Measurements from ENCODE around the gene TMBIM1. TPM values are rescaled to one million over a fixed set of nuclear protein-coding genes. Genes with fewer than 3 reads are reported as not detected.

TMBIM1 gene
- total RNA-seq (10 to 100 TPM; 59.9 to 81.0 TPM), polyA plus RNA-seq (ENCODE audit: insufficient read depth, low read depth, low replicate concordance) (77.6 TPM)
- long read RNA-seq, donor 1, transcript TMBIM1-201 (12 exons, 2,371 nt): major isoform, 25 of 26 reads
- long read RNA-seq, donor 1, partial matches to known transcripts: 0 of 26 reads
- long read RNA-seq, donor 1, other reads (novel, unspliced or antisense): 0 of 26 reads
- long read RNA-seq, donor 2, transcript TMBIM1-201 (12 exons, 2,371 nt): major isoform, 15 of 57 reads
- long read RNA-seq, donor 2, partial matches to known transcripts: 41 of 57 reads
- long read RNA-seq, donor 2, other reads (novel, unspliced or antisense): 0 of 57 reads

GRCh38 chr2:218292048-218293014 is at the start of gene TMBIM1:
Gene TMBIM1 (minus strand): TSS chr2:218292503. CDS start chr2:218282141, 10,362 bp downstream.
- intact Hi-C loops (cut with DNase I; ENCODE audit: low total_unique reads): loop anchor here (5.0 kb wide), 1 partner anchor 105 kb away; the partner anchor contains the start of gene CTDSP1
- peaks cover 38% of the 10 kb centered on the region for H3K4me1 ChIP-seq
- H3K36me3 ChIP-seq (ENCODE audit: low read depth, missing control alignments): no peaks in the 10 kb centered on the region
- no peaks in the 10 kb centered on the region for H3K27me3 ChIP-seq
- H3K27ac ChIP-seq: peak within 1 kb of the TSS; percentile 88 to 96
- peak within 1 kb of the TSS; percentile 81 to 98 for H3K4me3 ChIP-seq
- WGBS, 2 donors: 4 to 20% methylated on average over 9 to 47 of the region's 63 CpGs
- peak; percentile 85 for DNase-seq
- H3K9me3 ChIP-seq: no peaks in the 10 kb centered on the region
- peak; percentile 62 for TF ChIP-seq POLR2A (IDR thresholded peaks at IDR 0.05)
- peak; percentile 87 to 93 (median 90) for TF ChIP-seq CTCF (IDR thresholded peaks at IDR 0.05)

GRCh38 chr2:218341381-218341780 is 49.1 kb upstream of the TMBIM1 start:
- TF ChIP-seq POLR2A (IDR thresholded peaks at IDR 0.05) (no peak), CTCF (IDR thresholded peaks at IDR 0.05) (no peak)
- no peak overlapping the region for H3K4me3 ChIP-seq
- no peaks in the 10 kb centered on the region for H3K9me3 ChIP-seq
- H3K27me3 ChIP-seq: no peaks in the 10 kb centered on the region
- no peaks in the 10 kb centered on the region for H3K36me3 ChIP-seq (ENCODE audit: low read depth, missing control alignments)
- intact Hi-C loops (cut with DNase I; ENCODE audit: low total_unique reads): no loop called here
- no peak for DNase-seq
- 96% methylated on average over 8 of the region's 8 CpGs; no CpG with 5 or more reads in 1 of the 2 donors for WGBS, 2 donors
- no peak overlapping the region for H3K27ac ChIP-seq
- H3K4me1 ChIP-seq: no peaks in the 10 kb centered on the region

- H3K4me1 ChIP-seq: no peaks in the 10 kb centered on the region
- intact Hi-C loops (cut with DNase I; ENCODE audit: low total_unique reads): no loop called here
- TF ChIP-seq POLR2A (IDR thresholded peaks at IDR 0.05) (no peak), CTCF (IDR thresholded peaks at IDR 0.05) (no peak)
- H3K9me3 ChIP-seq: no peaks in the 10 kb centered on the region
- H3K4me3 ChIP-seq: no peak overlapping the region
- WGBS, 2 donors: 89 to 100% methylated on average over 5 to 9 of the region's 9 CpGs
- H3K36me3 ChIP-seq (ENCODE audit: low read depth, missing control alignments): no peaks in the 10 kb centered on the region
- no peaks in the 10 kb centered on the region for H3K27me3 ChIP-seq
- DNase-seq: no peak
- no peak overlapping the region for H3K27ac ChIP-seq
Observed at GRCh38 chr2:218340656-218341055, 48.4 kb upstream of the TMBIM1 start.

- no peak for DNase-seq
- H3K27me3 ChIP-seq: no peaks in the 10 kb centered on the region
- no peaks in the 10 kb centered on the region for H3K9me3 ChIP-seq
- 86 to 99% methylated on average over 3 of the region's 3 CpGs for WGBS, 2 donors
- no peak for TF ChIP-seq POLR2A (IDR thresholded peaks at IDR 0.05)
- TF ChIP-seq CTCF (IDR thresholded peaks at IDR 0.05): no peak
- no peak overlapping the region for H3K4me3 ChIP-seq
- intact Hi-C loops (cut with DNase I; ENCODE audit: low total_unique reads): no loop called here
- H3K27ac ChIP-seq: no peak overlapping the region
- H3K4me1 ChIP-seq: peaks cover 14% of the 10 kb centered on the region
- H3K36me3 ChIP-seq (ENCODE audit: low read depth, missing control alignments): no peaks in the 10 kb centered on the region
Observed at GRCh38 chr2:218334531-218334930, 42.2 kb upstream of the TMBIM1 start.
